Smooth muscle cell (in vitro differentiated cells): Measurements from ENCODE around the gene XIRP1. TPM values are rescaled to one million over a fixed set of nuclear protein-coding genes. Genes with fewer than 3 reads are reported as not detected.

Experiments used
- DNase-seq: peaks from one replicate; lab custom pipeline; 2025; ENCODE audit not compliant: unreplicated experiment; lab: John Stamatoyannopoulos, UW
- H2AFZ ChIP-seq: fragments of 200-600 bp; sonication (generic); 2 replicates; pipeline ENCODE4 v1.6.0; 2016; ENCODE audit warnings: antibody characterized with exemption, low read depth, mild to moderate bottlenecking
- H3F3A ChIP-seq: fragments of 200-600 bp; sonication (generic); 2 replicates; pipeline ENCODE4 v1.6.0; 2017; ENCODE audit warnings: antibody characterized with exemption, low read depth
- H3K27ac ChIP-seq: fragments of 200-600 bp; sonication (generic); 2 replicates; pipeline ENCODE4 v1.5.1; 2016; ENCODE audit warnings: low read depth, mild to moderate bottlenecking
- H3K27me3 ChIP-seq: fragments of 200-600 bp; sonication (generic); 2 replicates; pipeline ENCODE4 v1.6.1; 2016; ENCODE audit warnings: low read depth, mild to moderate bottlenecking
- H3K36me3 ChIP-seq: fragments of 200-600 bp; sonication (generic); 2 replicates; pipeline ENCODE4 v1.5.1; 2016; ENCODE audit warnings: low read depth
- H3K4me1 ChIP-seq: fragments of 200-600 bp; sonication (generic); 2 replicates; pipeline ENCODE4 v1.5.1; 2016; ENCODE audit warnings: low read depth
- H3K4me2 ChIP-seq: fragments of 200-600 bp; sonication (generic); 2 replicates; pipeline ENCODE4 v1.6.0; 2016; ENCODE audit warnings: mild to moderate bottlenecking
- H3K4me3 ChIP-seq: fragments of 200-600 bp; sonication (generic); 2 replicates; pipeline ENCODE4 v1.5.1; 2016; ENCODE audit warnings: mild to moderate bottlenecking
- H3K79me2 ChIP-seq: fragments of 200-600 bp; sonication (generic); 2 replicates; pipeline ENCODE4 v1.6.0; 2016; ENCODE audit warnings: low read depth, mild to moderate bottlenecking
- H3K9ac ChIP-seq: fragments of 200-600 bp; sonication (generic); 2 replicates; pipeline ENCODE4 v1.6.0; 2016; ENCODE audit warnings: low read depth
- H3K9me3 ChIP-seq: fragments of 200-600 bp; sonication (generic); replicated peaks from 2 replicates; pipeline ENCODE4 v1.5.1; 2016; ENCODE audit warnings: low read depth
- H4K20me1 ChIP-seq: fragments of 200-600 bp; sonication (generic); 2 replicates; pipeline ENCODE4 v1.6.0; 2016; ENCODE audit warnings: low read depth
- WGBS: methylation state at CpG from one replicate; pipeline ENCODE4 v1.1.7; 2016; ENCODE audit warnings: low lambda C conversion rate; 5-methylcytosine and 5-hydroxymethylcytosine counted together
- polyA plus RNA-seq: library from polyadenylated mRNA; unstranded; fragments of >200 nt; fragmentation: Nextera tagmentation; extraction: Ambion mirVana; gene quantifications from 2 replicates; pipeline ENCODE4 v1.2.1, GENCODE V29; 2016
- total RNA-seq: library from RNA; depleted of rRNA; stranded (reverse); fragments of >200 nt; gene quantifications from 2 replicates; pipeline ENCODE4 v1.2.3, GENCODE V29; 2014
- TF ChIP-seq, protein P1 (sequence below): fragments of 200-600 bp; sonication (generic); IDR thresholded peaks from 2 replicates; pipeline ENCODE4 v1.5.1; 2017; ENCODE audit warnings: borderline replicate concordance, mild to moderate bottlenecking, antibody characterized with exemption; ENCODE audit not compliant: insufficient read depth, poor library complexity, severe bottlenecking

Gene XIRP1
- total and polyA plus RNA-seq, 2 experiments from 2014 or later: 0.13 to 0.75 TPM

DNA sequence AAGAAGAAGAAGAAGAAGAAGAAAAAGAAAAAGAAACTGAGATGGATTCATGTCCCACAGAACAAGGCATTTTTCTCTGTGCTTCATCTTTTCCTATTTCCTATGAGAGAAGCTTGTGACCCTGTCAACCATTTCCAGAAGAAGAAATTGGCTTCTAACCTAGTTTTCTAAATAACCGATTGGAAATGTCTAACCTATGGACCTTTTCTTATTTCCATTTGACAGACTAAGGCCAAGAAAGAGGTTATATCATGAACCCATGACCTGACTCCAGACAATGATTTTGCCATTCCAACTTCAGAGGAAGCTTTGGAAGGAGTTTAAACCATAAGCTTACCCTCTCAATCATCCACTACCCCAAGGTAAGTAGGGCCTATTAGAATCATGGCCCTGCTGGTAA lies 22.7 kb downstream of the XIRP1 start:
- Histone ChIP-seq H3K9ac (no peak overlapping the region), H3K4me2 (no peak overlapping the region), H2AFZ (no peak overlapping the region), H3K79me2 (no peaks in the 10 kb centered on the region), H3K9me3 (no peaks in the 10 kb centered on the region), H3F3A (peaks cover 36% of the 10 kb centered on the region), H3K4me1 (peaks cover 18% of the 10 kb centered on the region), H4K20me1 (no peaks in the 10 kb centered on the region), H3K4me3 (no peak overlapping the region), H3K27me3 (no peaks in the 10 kb centered on the region), H3K36me3 (no peaks in the 10 kb centered on the region), H3K27ac (no peak overlapping the region)
- TF ChIP-seq, protein P1, sequence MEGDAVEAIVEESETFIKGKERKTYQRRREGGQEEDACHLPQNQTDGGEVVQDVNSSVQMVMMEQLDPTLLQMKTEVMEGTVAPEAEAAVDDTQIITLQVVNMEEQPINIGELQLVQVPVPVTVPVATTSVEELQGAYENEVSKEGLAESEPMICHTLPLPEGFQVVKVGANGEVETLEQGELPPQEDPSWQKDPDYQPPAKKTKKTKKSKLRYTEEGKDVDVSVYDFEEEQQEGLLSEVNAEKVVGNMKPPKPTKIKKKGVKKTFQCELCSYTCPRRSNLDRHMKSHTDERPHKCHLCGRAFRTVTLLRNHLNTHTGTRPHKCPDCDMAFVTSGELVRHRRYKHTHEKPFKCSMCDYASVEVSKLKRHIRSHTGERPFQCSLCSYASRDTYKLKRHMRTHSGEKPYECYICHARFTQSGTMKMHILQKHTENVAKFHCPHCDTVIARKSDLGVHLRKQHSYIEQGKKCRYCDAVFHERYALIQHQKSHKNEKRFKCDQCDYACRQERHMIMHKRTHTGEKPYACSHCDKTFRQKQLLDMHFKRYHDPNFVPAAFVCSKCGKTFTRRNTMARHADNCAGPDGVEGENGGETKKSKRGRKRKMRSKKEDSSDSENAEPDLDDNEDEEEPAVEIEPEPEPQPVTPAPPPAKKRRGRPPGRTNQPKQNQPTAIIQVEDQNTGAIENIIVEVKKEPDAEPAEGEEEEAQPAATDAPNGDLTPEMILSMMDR: no peak
- 74% methylated on average over 1 of the region's 1 CpG for WGBS
- no peak for DNase-seq

DNA sequence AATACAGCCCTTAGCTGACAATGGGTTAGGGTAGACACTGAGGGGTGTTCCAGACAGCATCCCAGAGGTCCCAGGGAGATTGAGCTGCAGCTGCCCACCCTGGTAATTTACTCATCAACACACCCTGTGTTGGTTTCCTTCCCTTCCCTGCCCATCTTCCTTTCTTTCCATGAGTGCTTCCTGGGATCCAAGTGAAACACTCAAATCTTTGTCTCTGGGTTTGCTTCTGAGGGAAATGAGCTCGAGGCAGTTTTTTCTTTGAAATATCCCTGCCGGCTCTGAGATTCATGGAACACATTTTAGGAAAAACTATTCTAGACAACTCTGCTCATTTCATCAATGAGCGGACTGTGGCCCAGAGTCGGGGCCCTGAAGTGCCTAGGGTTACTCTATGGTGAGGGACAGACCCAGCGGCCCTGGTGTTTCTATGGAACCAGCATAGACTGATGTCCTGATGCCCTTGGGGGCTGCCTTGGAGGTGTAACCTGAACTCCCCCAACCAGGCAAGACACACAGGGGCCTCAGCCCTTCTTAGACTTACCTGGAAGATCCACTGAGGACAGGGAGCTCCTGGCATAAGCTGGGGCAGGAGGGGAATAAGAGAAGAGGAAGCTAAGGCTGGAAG lies 24.1 kb downstream of the XIRP1 start:
- H3F3A ChIP-seq: peaks cover 36% of the 10 kb centered on the region
- TF ChIP-seq, protein P1: no peak
- H3K36me3 ChIP-seq: no peaks in the 10 kb centered on the region
- H3K4me2 ChIP-seq: peak overlapping the region; percentile 24
- no peak for DNase-seq
- 83% methylated on average over 5 of the region's 5 CpGs for WGBS
- H3K4me1 ChIP-seq: peaks cover 18% of the 10 kb centered on the region
- H3K9me3 ChIP-seq: no peaks in the 10 kb centered on the region
- H3K4me3 ChIP-seq: no peak overlapping the region
- H2AFZ ChIP-seq: peak overlapping the region; percentile 65
- no peaks in the 10 kb centered on the region for H4K20me1 ChIP-seq
- H3K27ac ChIP-seq: peak overlapping the region; percentile 89
- peak overlapping the region; percentile 35 for H3K9ac ChIP-seq
- H3K79me2 ChIP-seq: no peaks in the 10 kb centered on the region
- no peaks in the 10 kb centered on the region for H3K27me3 ChIP-seq

DNA sequence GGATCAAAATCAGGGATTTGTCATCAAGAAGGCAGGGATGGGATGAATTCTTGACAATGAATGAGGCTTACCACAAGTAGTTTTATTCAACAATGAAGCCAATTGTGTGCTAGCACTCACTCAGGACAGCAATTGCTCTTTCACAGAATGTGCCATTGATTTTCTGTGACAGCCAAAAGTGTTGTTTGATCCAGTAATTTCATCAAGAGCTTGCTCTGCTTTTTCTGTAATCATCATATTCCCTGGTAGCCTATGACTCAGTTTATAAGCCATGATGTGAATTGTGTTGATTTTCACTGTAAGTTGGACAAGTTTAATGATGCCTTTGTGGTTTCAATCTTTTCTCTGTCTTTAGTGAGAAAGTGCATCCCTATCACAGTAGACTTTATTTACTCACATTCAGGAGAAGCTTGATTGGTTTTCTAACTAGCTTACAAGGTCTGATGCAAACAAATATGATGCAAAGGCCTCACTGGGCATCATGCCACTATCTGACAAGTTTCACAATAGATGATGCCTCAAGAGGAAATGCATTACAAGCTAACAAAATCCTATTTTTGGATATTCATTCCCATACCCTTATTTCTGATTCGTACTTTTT lies 25.4 kb downstream of the XIRP1 start:
- Histone ChIP-seq H3K27ac (peak overlapping the region; percentile 89), H3K4me1 (peaks cover 18% of the 10 kb centered on the region), H3K4me2 (peak overlapping the region; percentile 63), H3K9ac (peak overlapping the region; percentile 35), H3K9me3 (no peaks in the 10 kb centered on the region), H2AFZ (no peak overlapping the region), H3K4me3 (no peak overlapping the region), H4K20me1 (no peaks in the 10 kb centered on the region), H3K36me3 (no peaks in the 10 kb centered on the region), H3K27me3 (no peaks in the 10 kb centered on the region), H3F3A (peaks cover 36% of the 10 kb centered on the region), H3K79me2 (no peaks in the 10 kb centered on the region)
- DNase-seq: no peak
- 36% methylated on average over 1 of the region's 1 CpG for WGBS
- TF ChIP-seq, protein P1: no peak
